Hematopoietic multipotent progenitor cell treated with erythropoietin and hydrocortisone succinate and interleukin-3 and kit ligand, for 4 days (in vitro differentiated cells): ENCODE results near the gene LAT.

ENCODE experiments used
- DNase-seq: peaks from one replicate; pipeline ENCODE4 v3.0.0-alpha.2; 2015

LAT gene

DNA sequence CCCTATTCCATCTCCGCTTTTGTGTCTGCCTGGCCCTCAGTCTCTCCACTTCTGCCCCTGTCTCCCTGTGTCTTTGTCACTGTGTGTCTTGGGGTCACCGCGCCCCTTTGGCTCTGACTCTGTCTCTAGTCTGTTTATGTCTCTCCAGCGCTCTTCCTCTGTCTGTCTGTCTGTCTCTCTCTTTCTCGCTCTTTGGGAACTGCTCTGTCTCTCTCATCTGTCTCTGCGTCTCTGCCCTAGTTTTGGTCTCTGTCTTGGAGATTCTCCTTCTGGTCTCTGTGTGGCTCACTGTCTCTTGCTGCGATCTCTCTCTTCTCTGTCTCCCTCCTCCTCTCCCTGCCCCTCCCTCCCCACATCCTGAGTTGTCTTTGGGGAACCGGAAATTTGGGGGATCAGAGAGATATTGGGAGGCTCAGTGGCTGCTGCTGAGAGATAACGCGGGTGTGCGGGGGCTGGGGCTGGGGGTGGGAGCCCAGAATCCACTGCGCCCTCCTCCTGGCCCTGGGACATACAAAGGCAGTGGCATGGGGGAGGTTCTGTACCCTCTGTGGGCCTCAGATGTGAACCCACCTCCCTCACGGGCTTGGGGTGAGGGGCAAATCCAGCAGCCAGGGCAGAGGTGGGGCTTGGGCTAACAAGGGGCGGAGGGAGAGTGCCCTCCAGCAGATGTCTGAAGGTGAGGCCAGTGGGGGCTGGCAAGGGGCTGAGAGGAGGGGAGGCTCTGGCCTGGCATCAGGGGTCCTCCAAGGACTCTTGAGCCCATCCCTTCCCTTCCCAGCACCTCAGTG is 24.4 kb downstream of the LAT start:
- DNase-seq = peak; percentile 99

DNA sequence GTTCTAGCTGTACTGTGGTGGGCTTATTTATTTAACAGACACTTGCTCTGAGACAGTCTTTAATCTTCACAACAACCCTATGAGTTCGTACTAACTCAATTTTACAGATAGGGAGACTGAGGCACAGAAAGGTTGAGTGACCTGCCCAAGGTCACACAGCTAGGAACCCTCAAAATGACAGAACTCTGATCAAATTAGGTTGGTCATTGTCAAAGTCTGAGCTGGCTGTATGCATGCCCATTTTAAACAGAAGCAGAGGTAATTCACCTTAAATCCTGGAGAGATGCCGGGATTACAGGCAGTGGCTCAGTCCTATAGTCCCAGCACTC is 24.9 kb downstream of the LAT start:
- DNase-seq = no peak

DNA sequence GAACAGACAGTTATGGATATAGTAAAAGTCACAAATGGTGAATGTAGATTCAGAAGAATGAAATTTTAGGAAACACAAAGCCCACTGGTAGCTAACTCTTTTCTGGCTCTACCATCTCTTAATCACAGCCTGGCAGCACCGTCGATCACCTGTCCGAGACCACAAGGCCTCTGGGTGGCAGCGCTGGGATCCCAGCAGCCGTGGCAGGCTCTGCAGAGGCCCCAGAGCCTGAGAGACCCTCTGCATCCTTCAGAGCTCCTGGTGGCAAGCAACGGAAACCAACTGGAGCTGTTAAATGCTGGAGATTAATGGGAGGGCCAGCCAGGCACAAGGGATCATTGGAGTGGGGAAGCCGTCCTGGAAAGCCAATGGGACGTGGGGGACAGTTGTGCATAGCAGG is 26.3 kb downstream of the LAT start:
- peak; percentile 74 for DNase-seq

DNA sequence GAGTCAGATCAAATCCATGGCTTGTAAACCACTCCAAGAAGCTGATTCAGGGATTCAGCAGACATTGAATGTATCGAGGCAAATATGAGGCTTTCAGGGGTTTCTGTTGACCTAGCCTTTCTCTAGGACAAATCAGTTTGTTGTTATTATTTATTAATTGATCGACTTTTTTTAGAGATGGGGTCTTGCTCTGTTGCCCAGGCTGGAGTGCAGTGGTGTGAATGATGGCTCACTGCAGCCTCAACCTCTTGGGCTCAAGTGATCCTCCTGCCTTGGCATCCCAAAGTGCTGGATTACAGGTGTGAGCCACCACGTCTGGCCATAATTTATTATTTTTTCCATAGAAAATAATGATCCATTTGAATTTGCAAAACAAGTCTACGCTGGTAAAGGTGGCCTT is 27.0 kb downstream of the LAT start:
- no peak for DNase-seq

DNA sequence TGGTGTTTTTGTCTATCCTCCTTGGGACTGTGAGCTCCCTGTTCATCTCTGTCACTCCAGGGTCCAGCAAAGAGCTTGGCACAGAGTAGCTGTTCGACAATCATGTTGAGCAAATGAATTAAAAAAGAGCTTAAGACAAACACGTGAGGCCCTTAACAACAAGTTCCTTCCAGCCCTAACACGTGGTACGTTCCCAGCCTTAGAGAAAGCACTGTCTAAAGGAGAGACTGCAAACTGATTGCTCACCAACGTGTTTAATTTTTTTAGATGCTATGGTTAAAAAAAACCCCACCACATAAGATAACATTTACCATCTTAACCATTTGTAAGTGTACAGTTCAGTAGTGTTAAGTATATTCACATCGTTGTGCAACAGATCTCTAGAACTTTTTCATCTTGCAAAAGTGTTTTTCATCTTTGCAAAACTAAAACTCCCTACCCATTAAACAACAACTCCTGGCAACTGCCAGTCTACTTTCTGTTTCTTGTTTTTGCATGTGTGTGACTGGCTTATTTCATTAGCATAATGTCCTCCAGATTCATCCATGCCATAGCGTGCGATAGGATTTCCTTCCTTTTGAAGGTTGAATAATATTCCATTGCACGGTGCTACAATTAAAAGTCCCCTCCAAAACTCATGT is 28.2 kb downstream of the LAT start:
- DNase-seq = peak; percentile 88

DNA sequence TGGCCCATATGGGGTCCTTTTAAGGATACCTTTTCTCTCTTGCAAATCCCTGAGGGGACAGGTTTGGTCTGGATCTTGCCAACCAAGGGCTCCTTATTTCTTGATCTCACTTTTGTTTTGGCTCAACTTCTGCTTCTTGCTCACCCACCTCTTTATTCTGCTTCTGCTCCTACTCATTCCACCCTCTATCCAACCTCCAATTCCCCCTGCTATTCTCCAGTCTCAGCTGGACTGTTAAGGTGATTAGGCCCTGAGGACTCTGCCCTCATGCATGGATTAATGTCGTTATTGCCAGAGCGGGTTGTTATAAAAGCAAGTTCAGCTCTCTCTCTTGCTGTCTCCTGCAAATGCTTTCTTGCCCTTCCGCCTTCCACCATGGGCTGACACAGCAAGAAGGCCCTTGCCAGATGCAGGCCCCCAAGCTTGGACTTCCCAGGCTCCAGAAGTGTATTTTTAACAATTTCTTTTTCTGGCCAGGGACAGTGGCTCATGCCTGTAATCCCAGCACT is 29.8 kb downstream of the LAT start:
- DNase-seq = no peak

DNA sequence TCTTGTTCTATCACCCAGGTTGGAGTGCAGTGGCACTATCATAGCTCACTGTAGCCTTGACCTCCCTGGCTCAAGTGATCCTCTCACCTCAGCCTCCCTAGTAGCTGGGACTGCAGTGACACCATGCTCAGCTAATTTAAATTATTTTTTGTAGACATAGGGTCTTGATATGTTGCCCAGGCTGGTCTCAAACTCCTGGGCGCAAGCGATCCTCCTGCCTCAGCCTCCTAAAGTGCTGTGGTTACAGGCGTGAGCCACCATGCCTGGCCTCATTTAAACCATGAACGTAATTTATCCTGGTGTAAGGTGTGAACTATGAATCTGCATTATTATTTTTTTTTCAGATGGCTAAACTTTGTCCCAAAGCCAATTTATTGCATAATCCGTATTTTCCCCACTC is 37.3 kb downstream of the LAT start:
- no peak for DNase-seq

DNA sequence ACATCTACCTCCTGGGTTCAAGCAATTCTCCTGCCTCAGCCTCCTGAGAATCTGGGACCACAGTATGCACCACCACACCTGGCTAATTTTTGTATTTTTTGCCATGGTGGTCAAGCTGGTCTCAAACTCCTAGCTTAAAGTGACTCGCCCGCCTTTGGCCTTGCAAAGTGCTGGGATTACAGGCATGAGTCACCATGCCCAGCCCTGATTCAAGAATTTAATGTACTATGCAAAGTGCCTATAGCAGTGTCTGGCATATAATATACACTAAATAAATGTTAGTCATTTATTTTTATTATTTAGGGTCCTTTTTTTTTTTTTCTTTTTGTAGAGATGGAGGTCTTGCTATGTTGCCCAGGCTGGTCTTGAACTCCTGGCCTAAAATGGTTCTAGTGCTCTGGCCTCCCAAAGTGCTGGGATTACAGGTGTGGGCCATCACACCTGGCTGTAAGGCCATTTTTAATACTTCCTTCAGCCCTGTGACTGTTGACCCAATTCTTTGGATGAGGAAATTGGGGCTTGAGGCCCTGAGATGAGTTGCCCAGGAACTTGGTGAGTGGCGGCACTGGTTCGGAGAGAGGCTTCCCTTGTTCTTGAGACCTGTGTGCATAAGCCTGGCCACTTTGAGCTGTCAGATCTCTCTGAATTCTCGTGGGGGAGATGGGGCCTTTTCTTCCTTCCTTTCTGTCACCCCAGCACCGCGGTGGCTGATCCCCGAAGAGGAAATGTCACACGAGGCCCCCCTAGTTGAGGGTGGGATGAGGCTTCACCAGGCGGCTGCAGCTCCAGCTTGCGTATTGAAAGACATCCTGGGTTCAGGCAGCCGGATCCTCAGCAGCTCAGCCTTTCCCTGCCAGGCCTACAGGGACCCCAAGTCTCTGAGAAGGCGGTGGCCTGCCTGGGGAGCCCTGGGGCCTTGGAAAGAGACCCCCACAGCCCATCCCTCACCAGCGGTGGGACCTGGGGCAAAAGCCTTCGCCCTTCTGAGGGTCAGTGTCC is 38.7 kb downstream of the LAT start:
- no peak for DNase-seq

DNA sequence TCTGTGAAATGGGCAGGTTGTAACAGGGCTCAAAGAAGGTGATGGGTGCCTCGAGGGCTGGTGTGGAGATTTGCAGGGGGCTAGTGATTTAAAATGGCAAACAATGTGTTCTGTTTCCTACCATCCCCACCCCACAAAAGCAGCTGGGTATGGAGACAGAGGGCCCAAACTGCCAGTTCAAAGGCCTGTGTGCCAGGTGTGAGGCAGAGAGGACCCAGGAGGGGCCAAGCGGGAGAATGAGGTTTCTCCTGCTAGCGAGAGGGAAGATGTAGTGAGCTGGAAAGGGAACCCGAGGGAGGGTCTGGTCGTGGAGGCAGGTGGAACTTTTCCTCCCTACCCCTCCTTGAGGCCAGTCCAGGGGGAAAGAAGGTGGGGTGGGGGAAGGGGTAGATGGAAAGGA is 39.4 kb downstream of the LAT start:
- no peak for DNase-seq

DNA sequence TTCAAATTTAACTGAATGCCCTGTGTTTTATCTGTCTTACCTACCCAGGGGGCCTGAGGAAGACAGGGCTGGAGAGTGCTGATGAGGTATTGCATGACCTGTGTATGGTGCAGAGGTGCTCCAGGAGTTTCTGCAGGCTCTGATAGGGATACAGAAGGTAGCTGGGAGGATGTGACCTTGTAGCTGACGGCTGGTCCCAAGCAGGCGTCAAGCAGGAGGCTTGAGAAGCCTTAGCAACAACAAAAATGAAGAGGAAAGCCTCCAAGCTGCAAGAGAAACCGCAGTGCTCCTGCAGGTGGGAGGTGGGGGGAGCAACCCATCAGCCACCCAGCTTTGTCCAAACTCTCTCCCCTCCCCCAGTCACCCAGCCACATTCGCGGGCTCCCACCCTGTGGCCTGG is 40.4 kb downstream of the LAT start:
- no peak for DNase-seq

DNA sequence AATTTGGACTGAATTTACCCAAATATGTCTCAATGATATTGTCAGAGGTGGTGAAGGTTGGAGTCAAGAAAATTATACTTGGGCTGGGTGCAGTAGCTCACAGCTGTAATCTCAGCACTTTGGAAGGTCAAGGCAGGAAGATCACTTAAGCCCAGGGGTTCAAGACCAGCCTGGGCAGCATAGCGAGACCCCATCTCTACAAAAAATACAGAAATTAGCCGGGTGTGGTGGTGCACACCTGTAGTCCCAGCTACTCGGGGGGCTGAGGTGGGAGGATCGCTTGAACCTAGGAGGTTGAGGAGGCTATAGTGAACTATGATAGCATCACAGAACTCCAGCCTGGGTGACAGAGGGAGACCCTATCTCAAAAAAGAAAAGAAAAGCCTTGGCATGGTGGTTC is 40.9 kb downstream of the LAT start:
- no peak for DNase-seq

DNA sequence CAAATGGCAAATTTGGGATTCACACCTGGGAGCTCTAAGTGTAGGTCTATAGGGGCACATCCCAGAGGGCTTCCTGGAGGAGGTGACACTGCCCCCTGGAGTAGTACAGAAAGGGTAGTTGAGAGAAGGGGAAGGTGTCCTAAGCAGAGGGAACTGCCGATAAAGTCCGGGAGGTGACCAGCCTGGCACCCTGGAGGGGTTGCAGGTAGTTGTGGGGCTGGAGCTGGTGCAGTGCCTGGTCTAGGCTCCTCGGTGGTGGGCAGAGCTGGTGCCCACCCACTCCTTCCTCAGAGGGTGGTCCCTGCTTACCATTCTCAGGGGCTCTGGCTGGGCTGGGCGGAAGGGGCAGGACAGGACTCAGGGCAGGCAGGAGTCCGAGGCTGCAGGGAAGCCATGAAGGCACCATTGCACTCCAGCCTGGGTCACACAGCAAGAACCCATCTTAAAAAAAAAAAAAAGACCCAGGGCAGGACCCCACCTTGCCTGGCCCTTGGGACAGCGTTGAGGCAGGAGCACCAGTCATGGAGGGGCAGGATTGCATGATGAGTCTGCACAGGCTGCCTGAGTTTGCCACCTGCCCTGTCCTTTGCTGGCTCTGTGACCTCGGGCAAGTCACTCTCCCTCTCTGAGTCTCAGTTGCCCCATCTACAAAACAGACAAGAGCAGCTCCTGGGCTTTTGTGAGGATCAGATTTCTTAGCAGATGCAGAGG is 43.8 kb downstream of the LAT start:
- DNase-seq = no peak

DNA sequence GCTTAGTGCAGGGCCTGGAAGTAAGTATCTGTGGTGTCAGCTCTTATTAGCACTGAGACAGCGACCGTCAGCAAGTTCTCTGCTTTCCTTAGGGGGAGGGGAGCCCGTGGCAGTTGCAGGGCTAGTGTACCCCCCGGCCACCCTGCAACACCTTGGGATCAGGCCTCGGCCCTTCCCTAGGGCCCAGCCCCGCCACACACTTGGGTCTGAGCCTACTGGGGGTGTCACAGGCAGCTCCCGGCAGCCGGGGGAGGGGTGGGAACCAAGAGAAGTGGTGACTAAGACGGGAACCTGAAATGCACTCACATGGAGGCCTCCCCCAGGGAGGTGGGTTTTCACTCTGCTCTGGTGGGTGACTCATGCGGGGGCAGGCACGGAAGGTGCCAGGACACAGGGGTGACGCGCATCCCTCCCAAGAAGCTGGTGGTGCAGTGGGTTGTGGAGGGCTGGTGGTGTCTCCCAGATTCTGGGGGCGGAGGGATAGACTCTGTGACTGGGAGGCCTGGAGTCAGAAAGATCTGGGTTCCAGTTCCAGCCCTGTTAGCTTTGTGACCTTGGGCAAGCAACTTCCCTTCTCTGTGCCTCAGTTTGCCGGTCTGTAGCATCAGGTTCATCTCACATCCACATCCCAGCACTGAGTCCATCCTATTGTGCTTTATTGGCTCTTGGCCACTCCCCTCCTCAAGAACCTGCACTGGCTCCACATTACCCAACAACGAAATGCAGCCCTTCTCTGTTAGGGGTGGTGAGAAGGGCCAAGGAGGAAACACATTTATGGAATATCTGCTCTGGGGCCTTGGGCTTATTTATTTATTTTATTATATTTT is 44.5 kb downstream of the LAT start:
- DNase-seq = peak; percentile 82

DNA sequence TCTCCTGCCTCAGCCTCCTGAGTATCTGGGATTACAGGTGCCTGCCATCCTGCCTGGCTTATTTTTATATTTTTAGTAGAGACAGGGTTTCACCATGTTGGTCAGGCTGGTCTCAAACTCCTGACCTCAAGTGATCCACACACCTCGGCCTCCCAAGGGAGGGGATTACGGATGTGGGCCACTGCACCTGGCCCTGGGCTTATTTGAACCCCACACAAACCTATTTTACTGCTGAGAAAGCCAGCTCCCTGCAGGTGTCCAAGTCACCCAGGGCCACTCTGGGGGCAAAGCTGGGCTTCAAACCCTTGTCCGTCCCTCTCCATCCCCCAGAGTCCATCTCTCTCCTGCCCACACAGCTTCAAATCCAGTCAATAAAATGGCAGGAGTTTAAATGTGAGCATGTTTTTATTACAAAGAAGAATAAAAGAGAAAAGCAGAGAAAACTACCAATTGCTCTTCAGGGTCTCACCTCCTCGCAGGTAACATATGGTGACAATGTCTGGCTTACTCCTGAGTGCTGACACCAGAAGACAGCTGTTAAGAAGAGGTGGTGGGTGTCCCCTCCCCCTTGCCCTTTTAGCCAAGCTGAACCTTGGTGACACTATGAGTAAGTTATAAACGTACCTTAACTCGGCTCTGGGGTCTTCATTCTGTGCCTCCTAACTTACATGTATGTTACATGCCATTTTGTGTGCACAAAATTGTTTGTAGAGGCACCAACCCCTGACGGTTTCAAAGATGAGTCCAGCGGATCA is 45.4 kb downstream of the LAT start:
- no peak for DNase-seq
